ENCODE data around the gene PHOSPHO1. TPM values are rescaled to one million over a fixed set of nuclear protein-coding genes. Genes with fewer than 3 reads are reported as not detected.
"Not testable (repeated sequence)": the region's sequence is repeated elsewhere in the genome, so short reads cannot be mapped to it uniquely, and the experiment has no call there.

PHOSPHO1 gene
- total and polyA plus RNA-seq, 4 experiments from 2014 or later = 0.10 to 0.29 TPM; not detected in 2

DNA sequence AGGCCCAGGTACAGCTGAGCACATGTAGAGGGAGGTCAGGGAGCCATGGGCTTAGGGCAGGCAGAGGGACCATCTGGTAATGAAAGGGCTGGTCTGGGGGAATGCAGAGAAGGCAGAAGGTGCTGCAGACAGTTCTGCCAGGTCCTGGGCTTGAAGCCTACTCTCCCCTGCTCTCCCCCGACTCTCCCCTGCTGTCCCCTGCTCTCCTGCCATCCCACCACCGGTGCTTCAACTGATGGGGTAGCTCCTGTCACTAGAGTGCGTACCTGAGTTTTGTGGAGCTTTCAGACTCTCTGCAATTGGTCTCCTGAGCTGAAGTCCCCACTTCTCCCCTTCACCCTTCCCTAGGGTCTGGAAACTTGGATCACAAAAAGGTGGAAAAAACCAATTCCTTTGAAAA lies 37.3 kb upstream of the PHOSPHO1 start:
- H3K27me3 ChIP-seq (ENCODE audit: insufficient read depth, low read length) = no peaks in the 10 kb centered on the region
- Mint-ChIP-seq H3K9me3 (no peaks in the 10 kb centered on the region), H3K27me3 (peaks cover 2 to 5% of the 10 kb centered on the region in 2 donors), H3K36me3 (no peaks in the 10 kb centered on the region), H3K27ac (no peak overlapping the region), H3K4me3 (no peak overlapping the region), H3K4me1 (no peaks in the 10 kb centered on the region)
- H3K4me1 ChIP-seq (ENCODE audit: insufficient read depth, low read length) = no peaks in the 10 kb centered on the region
- ChIA-PET POLR2A (ENCODE audit: partially characterized antibody) (no interaction called here), CTCF (ENCODE audit: partially characterized antibody) (no interaction called here)
- H3K4me3 ChIP-seq (ENCODE audit: low read length in 2 of 2) = no peak overlapping the region
- H3K27ac ChIP-seq (ENCODE audit: low read depth, low read length) = no peak overlapping the region
- no peaks in the 10 kb centered on the region for H3K9me3 ChIP-seq (ENCODE audit: control insufficient read depth in 1 of 2, low read length in 2 of 2)
- DNase-seq = no peak
- no peaks in the 10 kb centered on the region for H3K36me3 ChIP-seq (ENCODE audit: insufficient read depth, low read length)
- intact Hi-C loops (cut with micrococcal nuclease) = no loop called here

DNA sequence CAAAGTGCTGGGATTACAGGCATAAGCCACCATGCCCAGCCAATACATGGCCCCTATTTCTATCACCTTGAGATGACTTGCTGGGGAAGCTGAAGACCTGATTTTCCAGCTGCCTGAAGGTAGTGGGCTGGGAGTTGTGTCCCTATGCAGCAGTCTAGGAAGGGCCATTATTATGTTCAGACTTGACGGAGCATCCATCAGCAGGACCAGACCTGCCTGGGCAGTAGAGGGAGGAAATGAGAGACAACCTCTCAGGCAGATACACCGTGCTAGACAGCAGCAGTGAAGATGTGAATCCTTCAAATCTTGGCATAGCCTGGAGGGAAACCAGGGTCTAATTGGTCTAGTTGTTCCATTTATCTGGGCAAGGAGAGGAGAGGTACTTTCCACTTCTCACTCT lies 35.6 kb upstream of the PHOSPHO1 start:
- Histone ChIP-seq H3K27ac (ENCODE audit: low read depth, low read length) (no peak overlapping the region), H3K27me3 (ENCODE audit: insufficient read depth, low read length) (no peaks in the 10 kb centered on the region), H3K4me1 (ENCODE audit: insufficient read depth, low read length) (no peaks in the 10 kb centered on the region), H3K9me3 (ENCODE audit: control insufficient read depth in 1 of 2, low read length in 2 of 2) (no peaks in the 10 kb centered on the region), H3K4me3 (ENCODE audit: low read length in 2 of 2) (no peak overlapping the region), H3K36me3 (ENCODE audit: insufficient read depth, low read length) (no peaks in the 10 kb centered on the region)
- Mint-ChIP-seq H3K4me1 (peaks cover 0 to under 1% (median under 1%) of the 10 kb centered on the region in 4 donors), H3K27me3 (peaks cover 2 to 5% of the 10 kb centered on the region in 2 donors), H3K4me3 (no peak overlapping the region), H3K36me3 (no peaks in the 10 kb centered on the region), H3K27ac (no peak overlapping the region), H3K9me3 (no peaks in the 10 kb centered on the region)
- ChIA-PET CTCF (ENCODE audit: partially characterized antibody) (interaction anchor here (0.7 kb wide), 1 partner anchor 70 kb away, joined by 4 read pairs; no protein-coding TSS in a partner anchor), POLR2A (ENCODE audit: partially characterized antibody) (no interaction called here)
- intact Hi-C loops (cut with micrococcal nuclease) = no loop called here
- DNase-seq = no peak

DNA sequence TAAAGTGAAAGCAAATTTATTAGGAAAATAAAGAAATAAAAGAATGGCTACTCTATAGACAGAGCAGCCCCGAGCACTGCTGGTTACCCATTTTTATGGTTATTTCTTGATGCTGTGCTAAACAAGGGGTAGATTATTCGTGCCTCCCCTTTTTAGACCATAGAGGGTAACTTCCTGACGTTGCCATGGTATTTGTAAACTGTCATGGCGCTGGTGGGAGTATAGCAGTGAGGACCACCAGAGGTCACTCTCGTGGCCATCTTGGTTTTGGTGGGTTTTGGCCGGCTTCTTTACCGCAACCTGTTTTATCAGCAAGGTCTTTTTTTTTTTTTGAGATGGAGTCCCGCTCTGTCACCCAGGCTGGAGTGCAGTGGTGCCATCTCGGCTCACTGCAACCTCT lies 31.0 kb upstream of the PHOSPHO1 start:
- H3K27me3 ChIP-seq (ENCODE audit: insufficient read depth, low read length); DNase-seq; H3K9me3 Mint-ChIP-seq; H3K27ac ChIP-seq (ENCODE audit: low read depth, low read length); H3K36me3 Mint-ChIP-seq; H3K36me3 ChIP-seq (ENCODE audit: insufficient read depth, low read length); POLR2A ChIA-PET (ENCODE audit: partially characterized antibody); H3K4me3 ChIP-seq (ENCODE audit: low read length in 2 of 2); H3K27me3 Mint-ChIP-seq; intact Hi-C loops (cut with micrococcal nuclease); H3K4me1 Mint-ChIP-seq; H3K9me3 ChIP-seq (ENCODE audit: control insufficient read depth in 1 of 2, low read length in 2 of 2); CTCF ChIA-PET (ENCODE audit: partially characterized antibody): not testable (repeated sequence)
- Mint-ChIP-seq H3K4me3 (peak overlapping the region in 4 of 8 donors; percentile 16 to 85 (median 78)), H3K27ac (peak overlapping the region in 1 of 7 donors; percentile 61)
- H3K4me1 ChIP-seq (ENCODE audit: insufficient read depth, low read length) = peaks cover 11% of the 10 kb centered on the region

DNA sequence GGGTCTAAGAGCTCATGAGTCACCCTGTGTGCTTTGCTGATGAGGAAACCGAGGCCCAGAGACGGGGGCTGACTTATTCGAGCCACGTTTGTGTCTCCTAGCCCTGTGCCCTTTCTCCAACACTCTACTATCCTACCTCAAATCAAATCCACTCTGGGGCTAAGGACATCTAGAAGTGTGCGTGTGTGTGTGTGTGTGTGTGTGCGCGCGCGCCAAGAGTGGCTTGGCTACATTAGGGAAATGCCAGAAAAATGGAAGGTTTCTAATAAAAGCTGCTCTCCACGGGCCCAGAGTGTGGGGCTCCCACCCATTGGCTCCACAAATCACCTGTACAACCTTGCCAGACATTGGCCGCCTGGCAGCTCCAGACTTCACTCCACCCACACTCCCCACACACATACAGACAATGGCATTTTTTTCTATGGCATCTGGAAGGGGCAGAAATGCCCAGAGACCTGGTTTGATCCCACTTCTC lies 30.3 kb upstream of the PHOSPHO1 start:
- H3K27me3 Mint-ChIP-seq = peaks cover 3 to 5% of the 10 kb centered on the region in 2 donors
- peak overlapping the region; percentile 72 to 85 (median 81) for H3K4me3 Mint-ChIP-seq
- Histone ChIP-seq H3K27me3 (ENCODE audit: insufficient read depth, low read length) (no peaks in the 10 kb centered on the region), H3K27ac (ENCODE audit: low read depth, low read length) (no peak overlapping the region), H3K4me1 (ENCODE audit: insufficient read depth, low read length) (peaks cover 11% of the 10 kb centered on the region), H3K9me3 (ENCODE audit: control insufficient read depth in 1 of 2, low read length in 2 of 2) (no peaks in the 10 kb centered on the region), H3K4me3 (ENCODE audit: low read length in 2 of 2) (peak overlapping the region; percentile 12 to 40), H3K36me3 (ENCODE audit: insufficient read depth, low read length) (no peaks in the 10 kb centered on the region)
- H3K4me1 Mint-ChIP-seq = peaks cover 4 to 8% (median 6%) of the 10 kb centered on the region in 4 donors
- H3K9me3 Mint-ChIP-seq = no peaks in the 10 kb centered on the region
- CTCF ChIA-PET (ENCODE audit: partially characterized antibody) = interaction anchor here (1.0 to 1.2 kb wide), 2 partner anchors 34 to 81 kb away, joined by 3 to 5 read pairs; no protein-coding TSS in a partner anchor
- POLR2A ChIA-PET (ENCODE audit: partially characterized antibody) = interaction anchor here (0.6 kb wide), 2 partner anchors 93 to 653 kb away, joined by 3 read pairs; no protein-coding TSS in a partner anchor
- no peaks in the 10 kb centered on the region for H3K36me3 Mint-ChIP-seq
- H3K27ac Mint-ChIP-seq = peak overlapping the region in 5 of 7 donors; percentile 47 to 83 (median 66)
- peak in 2 of 5 donors; percentile 6 to 8 for DNase-seq
- intact Hi-C loops (cut with micrococcal nuclease) = no loop called here

DNA sequence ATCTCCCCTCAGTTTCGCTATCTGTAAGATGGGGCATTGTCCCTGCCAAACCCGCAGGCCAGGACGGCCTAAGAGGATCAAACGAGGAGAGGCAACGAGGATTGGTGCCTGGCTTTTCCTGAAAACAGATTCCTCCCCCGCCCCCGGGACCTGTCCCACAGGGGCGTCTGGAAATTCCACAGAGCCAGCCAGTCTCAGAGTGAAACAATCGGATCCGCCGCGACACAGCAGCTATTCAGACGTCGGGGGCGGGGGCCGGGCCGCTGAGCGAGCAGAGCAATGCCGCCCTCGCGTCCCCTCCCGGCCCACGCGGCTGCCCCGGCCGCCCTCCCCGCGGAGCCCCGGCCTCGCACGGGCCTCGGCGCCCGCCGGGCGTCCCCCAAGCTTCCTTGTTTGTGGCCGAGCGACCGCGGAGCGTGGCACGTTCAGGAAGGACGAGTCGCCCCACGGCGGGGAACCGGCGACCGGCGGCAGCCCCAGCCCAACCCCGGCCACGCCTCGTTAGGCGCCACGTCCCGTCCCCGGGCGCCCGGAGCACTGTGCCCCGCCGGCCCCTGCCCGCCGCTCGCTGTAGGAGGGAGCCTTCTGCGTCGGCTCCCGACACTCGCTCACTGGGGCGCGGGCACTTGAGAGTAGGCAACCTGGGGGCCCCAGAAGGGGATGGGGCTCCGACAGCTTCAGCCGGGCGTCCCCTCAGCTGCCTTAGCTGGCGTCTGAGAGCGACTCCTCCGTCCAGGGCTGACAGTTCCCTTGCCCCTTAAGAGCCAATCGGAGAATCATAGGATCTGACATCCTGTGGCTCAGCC lies 29.6 kb upstream of the PHOSPHO1 start:
- H3K9me3 Mint-ChIP-seq = no peaks in the 10 kb centered on the region
- Histone ChIP-seq H3K9me3 (ENCODE audit: control insufficient read depth in 1 of 2, low read length in 2 of 2) (no peaks in the 10 kb centered on the region), H3K4me1 (ENCODE audit: insufficient read depth, low read length) (peaks cover 11% of the 10 kb centered on the region), H3K27ac (ENCODE audit: low read depth, low read length) (no peak overlapping the region), H3K27me3 (ENCODE audit: insufficient read depth, low read length) (no peaks in the 10 kb centered on the region), H3K4me3 (ENCODE audit: low read length in 2 of 2) (peak overlapping the region; percentile 12 to 40), H3K36me3 (ENCODE audit: insufficient read depth, low read length) (no peaks in the 10 kb centered on the region)
- H3K4me1 Mint-ChIP-seq = peaks cover 4 to 8% (median 6%) of the 10 kb centered on the region in 4 donors
- DNase-seq = peak; percentile 35 to 51 (median 40)
- peaks cover 3 to 5% of the 10 kb centered on the region in 2 donors for H3K27me3 Mint-ChIP-seq
- H3K27ac Mint-ChIP-seq = peak overlapping the region in 5 of 7 donors; percentile 19 to 70 (median 47)
- intact Hi-C loops (cut with micrococcal nuclease) = no loop called here
- ChIA-PET POLR2A (ENCODE audit: partially characterized antibody) (interaction anchor here (0.6 kb wide), 2 partner anchors 94 to 653 kb away, joined by 3 read pairs; no protein-coding TSS in a partner anchor), CTCF (ENCODE audit: partially characterized antibody) (interaction anchor here (1.0 to 1.2 kb wide), 2 partner anchors 33 to 80 kb away, joined by 3 to 5 read pairs; no protein-coding TSS in a partner anchor)
- no peaks in the 10 kb centered on the region for H3K36me3 Mint-ChIP-seq
- peak overlapping the region; percentile 81 to 89 (median 86) for H3K4me3 Mint-ChIP-seq

DNA sequence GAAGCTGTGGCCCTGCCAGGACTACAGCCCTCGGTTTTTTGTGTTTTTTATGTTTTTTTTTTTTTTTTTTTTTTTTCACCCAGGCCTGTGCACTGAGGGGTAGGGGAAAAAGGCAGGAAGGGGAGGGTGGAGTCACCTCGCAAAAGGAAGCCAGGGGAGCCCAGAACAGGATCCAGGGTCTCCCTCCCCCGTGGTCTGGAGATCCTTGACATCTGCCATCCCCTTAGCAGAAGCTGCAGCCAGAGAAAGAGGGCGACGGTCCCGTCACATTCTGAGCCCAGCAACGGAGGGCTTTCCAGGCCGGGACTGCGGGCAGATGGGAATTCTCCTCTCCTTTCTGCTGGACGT lies 29.1 kb upstream of the PHOSPHO1 start:
- Mint-ChIP-seq H3K4me1 (peaks cover 4 to 8% (median 6%) of the 10 kb centered on the region in 4 donors), H3K4me3 (peak overlapping the region; percentile 81 to 89 (median 86)), H3K36me3 (no peaks in the 10 kb centered on the region), H3K27me3 (peaks cover 3 to 5% of the 10 kb centered on the region in 2 donors), H3K27ac (no peak overlapping the region), H3K9me3 (no peaks in the 10 kb centered on the region)
- Histone ChIP-seq H3K4me1 (ENCODE audit: insufficient read depth, low read length) (peaks cover 11% of the 10 kb centered on the region), H3K4me3 (ENCODE audit: low read length in 2 of 2) (peak overlapping the region in 1 of 2 donors; percentile 40), H3K27me3 (ENCODE audit: insufficient read depth, low read length) (no peaks in the 10 kb centered on the region), H3K9me3 (ENCODE audit: control insufficient read depth in 1 of 2, low read length in 2 of 2) (no peaks in the 10 kb centered on the region), H3K36me3 (ENCODE audit: insufficient read depth, low read length) (no peaks in the 10 kb centered on the region), H3K27ac (ENCODE audit: low read depth, low read length) (no peak overlapping the region)
- intact Hi-C loops (cut with micrococcal nuclease) = no loop called here
- ChIA-PET POLR2A (ENCODE audit: partially characterized antibody) (no interaction called here), CTCF (ENCODE audit: partially characterized antibody) (interaction anchor here (2.0 kb wide), 1 partner anchor 80 kb away, joined by 8 read pairs; no protein-coding TSS in a partner anchor)
- DNase-seq = no peak

DNA sequence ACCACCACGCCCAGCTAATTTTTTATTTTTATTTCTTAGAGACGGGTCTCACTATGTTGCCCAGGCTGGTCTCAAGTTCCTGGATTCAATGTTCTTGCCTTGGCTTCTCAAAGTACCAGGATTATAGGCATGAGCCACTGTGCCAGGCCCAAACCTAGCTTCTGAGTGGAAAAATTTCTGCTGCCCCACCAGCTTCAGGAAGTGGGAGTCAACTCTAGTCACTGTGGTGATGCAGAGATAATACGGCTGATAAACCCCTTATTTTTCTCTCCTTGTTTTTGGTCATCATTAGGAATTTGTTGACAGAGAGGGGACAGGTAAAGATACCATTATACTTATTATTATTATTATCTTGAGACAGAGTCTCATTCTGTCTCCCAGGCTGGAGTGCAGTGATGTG lies 27.8 kb upstream of the PHOSPHO1 start:
- Mint-ChIP-seq H3K9me3 (no peaks in the 10 kb centered on the region), H3K27me3 (peaks cover 0 to 5% of the 10 kb centered on the region in 2 donors), H3K36me3 (no peaks in the 10 kb centered on the region), H3K27ac (no peak overlapping the region), H3K4me3 (peak overlapping the region in 3 of 8 donors; percentile 5 to 81 (median 20)), H3K4me1 (peaks cover 4 to 8% (median 6%) of the 10 kb centered on the region in 4 donors)
- DNase-seq = no peak
- Histone ChIP-seq H3K36me3 (ENCODE audit: insufficient read depth, low read length) (no peaks in the 10 kb centered on the region), H3K27ac (ENCODE audit: low read depth, low read length) (no peak overlapping the region), H3K9me3 (ENCODE audit: control insufficient read depth in 1 of 2, low read length in 2 of 2) (no peaks in the 10 kb centered on the region), H3K4me1 (ENCODE audit: insufficient read depth, low read length) (peaks cover 11% of the 10 kb centered on the region), H3K4me3 (ENCODE audit: low read length in 2 of 2) (no peak overlapping the region), H3K27me3 (ENCODE audit: insufficient read depth, low read length) (no peaks in the 10 kb centered on the region)
- CTCF ChIA-PET (ENCODE audit: partially characterized antibody) = interaction anchor here (2.0 kb wide), 1 partner anchor 79 kb away, joined by 8 read pairs; no protein-coding TSS in a partner anchor
- POLR2A ChIA-PET (ENCODE audit: partially characterized antibody) = no interaction called here
- intact Hi-C loops (cut with micrococcal nuclease) = no loop called here

Measured in CD4-positive, alpha-beta memory T cell (primary cell).